ENCODE data around the gene PLEKHO2.
A peak's percentile ranks its signal among the peaks of the same experiment; 100 is the strongest.

Gene PLEKHO2

DNA sequence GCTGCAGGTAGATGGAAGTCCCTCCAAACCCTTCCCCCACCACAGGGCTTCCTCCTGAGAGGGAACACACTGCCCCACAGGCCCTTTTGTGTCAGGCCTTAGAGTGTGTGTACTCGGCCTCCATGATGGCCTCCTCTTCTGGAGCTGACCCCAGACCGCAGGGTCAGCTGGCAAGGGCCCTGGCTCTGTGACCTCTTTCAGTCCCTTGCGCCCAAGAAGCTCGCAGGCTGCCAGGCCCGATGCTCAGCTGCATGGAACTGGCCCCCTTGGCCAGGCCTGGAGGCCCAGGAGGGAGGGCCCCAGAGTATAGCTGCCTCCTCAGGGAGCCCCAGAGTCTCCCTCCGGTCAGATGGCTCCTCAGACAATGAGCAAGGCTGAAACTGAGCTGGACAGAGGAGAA is 46.6 kb downstream of the PLEKHO2 start:
- no peak overlapping the region for H3K4me3 ChIP-seq (ENCODE audit: low read length)
- no peaks in the 10 kb centered on the region for H3K9me3 ChIP-seq (ENCODE audit: insufficient read depth, low read length)
- no peak overlapping the region for H3K9ac ChIP-seq (ENCODE audit: low read length)
- peaks cover 42% of the 10 kb centered on the region for H3K4me1 ChIP-seq (ENCODE audit: low read length)
- H3K27ac ChIP-seq (ENCODE audit: low read length) = no peak overlapping the region
- no peaks in the 10 kb centered on the region for H3K79me2 ChIP-seq (ENCODE audit: low read length)
- H3K36me3 ChIP-seq (replicated peaks; ENCODE audit: low read depth, low read length) = no peaks in the 10 kb centered on the region
- H2AFZ ChIP-seq (ENCODE audit: low read depth, low read length) = no peak overlapping the region
- H3K4me2 ChIP-seq (ENCODE audit: low read length) = no peak overlapping the region
- H4K20me1 ChIP-seq (ENCODE audit: insufficient read depth, low read length) = no peaks in the 10 kb centered on the region
- TF ChIP-seq, protein P1, sequence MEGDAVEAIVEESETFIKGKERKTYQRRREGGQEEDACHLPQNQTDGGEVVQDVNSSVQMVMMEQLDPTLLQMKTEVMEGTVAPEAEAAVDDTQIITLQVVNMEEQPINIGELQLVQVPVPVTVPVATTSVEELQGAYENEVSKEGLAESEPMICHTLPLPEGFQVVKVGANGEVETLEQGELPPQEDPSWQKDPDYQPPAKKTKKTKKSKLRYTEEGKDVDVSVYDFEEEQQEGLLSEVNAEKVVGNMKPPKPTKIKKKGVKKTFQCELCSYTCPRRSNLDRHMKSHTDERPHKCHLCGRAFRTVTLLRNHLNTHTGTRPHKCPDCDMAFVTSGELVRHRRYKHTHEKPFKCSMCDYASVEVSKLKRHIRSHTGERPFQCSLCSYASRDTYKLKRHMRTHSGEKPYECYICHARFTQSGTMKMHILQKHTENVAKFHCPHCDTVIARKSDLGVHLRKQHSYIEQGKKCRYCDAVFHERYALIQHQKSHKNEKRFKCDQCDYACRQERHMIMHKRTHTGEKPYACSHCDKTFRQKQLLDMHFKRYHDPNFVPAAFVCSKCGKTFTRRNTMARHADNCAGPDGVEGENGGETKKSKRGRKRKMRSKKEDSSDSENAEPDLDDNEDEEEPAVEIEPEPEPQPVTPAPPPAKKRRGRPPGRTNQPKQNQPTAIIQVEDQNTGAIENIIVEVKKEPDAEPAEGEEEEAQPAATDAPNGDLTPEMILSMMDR (IDR thresholded peaks at IDR 0.05; ENCODE audit: low read depth, low read length) = no peak
- no peak for TF ChIP-seq EZH2phosphoT487 (IDR thresholded peaks at IDR 0.05; ENCODE audit: low read depth)
- H3K27me3 ChIP-seq (ENCODE audit: low read depth, low read length) = no peaks in the 10 kb centered on the region

DNA sequence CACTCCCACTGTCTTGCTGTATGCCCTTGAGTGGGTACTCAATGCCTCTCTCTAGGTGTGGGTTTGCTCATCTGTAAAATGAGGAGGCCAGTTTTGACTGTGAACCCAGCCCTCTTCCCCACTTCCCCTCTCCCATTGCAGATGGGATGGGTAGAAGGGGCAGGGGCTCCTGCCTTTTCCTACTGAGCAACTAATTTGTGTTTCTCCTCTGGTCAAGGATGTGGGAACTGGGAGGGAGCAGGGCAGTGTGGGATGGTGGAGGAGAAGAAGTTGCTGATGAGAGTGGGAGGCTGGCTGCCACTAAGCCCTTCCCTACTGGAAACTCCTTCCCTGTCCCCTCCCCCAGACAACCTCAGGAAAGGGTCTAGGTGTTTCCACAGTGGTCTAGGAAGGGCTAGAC is 49.8 kb downstream of the PLEKHO2 start:
- no peak for TF ChIP-seq EZH2phosphoT487 (IDR thresholded peaks at IDR 0.05; ENCODE audit: low read depth)
- TF ChIP-seq, protein P1 (IDR thresholded peaks at IDR 0.05; ENCODE audit: low read depth, low read length) = no peak
- Histone ChIP-seq H4K20me1 (ENCODE audit: insufficient read depth, low read length) (no peaks in the 10 kb centered on the region), H3K27ac (ENCODE audit: low read length) (peak overlapping the region; percentile 99), H3K36me3 (replicated peaks; ENCODE audit: low read depth, low read length) (no peaks in the 10 kb centered on the region), H3K9me3 (ENCODE audit: insufficient read depth, low read length) (no peaks in the 10 kb centered on the region), H3K4me2 (ENCODE audit: low read length) (peak overlapping the region; percentile 99), H2AFZ (ENCODE audit: low read depth, low read length) (no peak overlapping the region), H3K4me1 (ENCODE audit: low read length) (peaks cover 54% of the 10 kb centered on the region), H3K79me2 (ENCODE audit: low read length) (no peaks in the 10 kb centered on the region), H3K27me3 (ENCODE audit: low read depth, low read length) (no peaks in the 10 kb centered on the region), H3K9ac (ENCODE audit: low read length) (peak overlapping the region; percentile 63), H3K4me3 (ENCODE audit: low read length) (peak overlapping the region; percentile 84)

DNA sequence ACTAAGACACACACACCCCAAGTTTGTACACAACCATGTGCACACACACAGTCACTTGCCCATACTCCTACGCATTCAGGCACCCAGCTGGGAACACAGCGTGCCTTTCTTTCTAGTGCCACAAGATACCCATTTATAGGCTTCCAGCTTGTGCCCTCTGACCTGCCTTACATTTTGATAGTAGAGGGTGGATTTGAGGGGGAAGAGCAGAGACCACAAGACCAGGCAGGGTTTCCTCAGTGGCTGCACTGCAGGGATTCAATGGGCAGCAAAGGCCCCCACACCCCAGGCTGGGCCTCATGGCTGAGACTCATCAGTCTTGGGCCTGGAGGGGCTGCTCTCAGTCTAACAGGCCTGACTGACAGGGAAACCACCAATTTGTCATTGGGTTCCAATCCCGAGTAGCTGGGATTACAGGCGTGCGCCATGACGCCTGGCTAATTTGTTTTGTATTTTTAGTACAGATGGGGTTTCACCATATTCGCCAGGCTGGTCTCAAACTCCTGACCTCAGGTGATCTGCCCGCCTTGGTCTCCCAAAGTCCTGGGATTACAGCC is 51.2 kb downstream of the PLEKHO2 start:
- Histone ChIP-seq H3K9ac (ENCODE audit: low read length) (peak overlapping the region; percentile 87), H3K4me1 (ENCODE audit: low read length) (peaks cover 68% of the 10 kb centered on the region), H2AFZ (ENCODE audit: low read depth, low read length) (no peak overlapping the region), H3K4me3 (ENCODE audit: low read length) (peak overlapping the region; percentile 84), H3K79me2 (ENCODE audit: low read length) (no peaks in the 10 kb centered on the region), H3K9me3 (ENCODE audit: insufficient read depth, low read length) (no peaks in the 10 kb centered on the region), H3K36me3 (replicated peaks; ENCODE audit: low read depth, low read length) (no peaks in the 10 kb centered on the region), H3K27ac (ENCODE audit: low read length) (peak overlapping the region; percentile 99), H4K20me1 (ENCODE audit: insufficient read depth, low read length) (no peaks in the 10 kb centered on the region), H3K27me3 (ENCODE audit: low read depth, low read length) (no peaks in the 10 kb centered on the region), H3K4me2 (ENCODE audit: low read length) (peak overlapping the region; percentile 99)
- TF ChIP-seq, protein P1 (IDR thresholded peaks at IDR 0.05; ENCODE audit: low read depth, low read length) = no peak
- TF ChIP-seq EZH2phosphoT487 (IDR thresholded peaks at IDR 0.05; ENCODE audit: low read depth) = no peak

DNA sequence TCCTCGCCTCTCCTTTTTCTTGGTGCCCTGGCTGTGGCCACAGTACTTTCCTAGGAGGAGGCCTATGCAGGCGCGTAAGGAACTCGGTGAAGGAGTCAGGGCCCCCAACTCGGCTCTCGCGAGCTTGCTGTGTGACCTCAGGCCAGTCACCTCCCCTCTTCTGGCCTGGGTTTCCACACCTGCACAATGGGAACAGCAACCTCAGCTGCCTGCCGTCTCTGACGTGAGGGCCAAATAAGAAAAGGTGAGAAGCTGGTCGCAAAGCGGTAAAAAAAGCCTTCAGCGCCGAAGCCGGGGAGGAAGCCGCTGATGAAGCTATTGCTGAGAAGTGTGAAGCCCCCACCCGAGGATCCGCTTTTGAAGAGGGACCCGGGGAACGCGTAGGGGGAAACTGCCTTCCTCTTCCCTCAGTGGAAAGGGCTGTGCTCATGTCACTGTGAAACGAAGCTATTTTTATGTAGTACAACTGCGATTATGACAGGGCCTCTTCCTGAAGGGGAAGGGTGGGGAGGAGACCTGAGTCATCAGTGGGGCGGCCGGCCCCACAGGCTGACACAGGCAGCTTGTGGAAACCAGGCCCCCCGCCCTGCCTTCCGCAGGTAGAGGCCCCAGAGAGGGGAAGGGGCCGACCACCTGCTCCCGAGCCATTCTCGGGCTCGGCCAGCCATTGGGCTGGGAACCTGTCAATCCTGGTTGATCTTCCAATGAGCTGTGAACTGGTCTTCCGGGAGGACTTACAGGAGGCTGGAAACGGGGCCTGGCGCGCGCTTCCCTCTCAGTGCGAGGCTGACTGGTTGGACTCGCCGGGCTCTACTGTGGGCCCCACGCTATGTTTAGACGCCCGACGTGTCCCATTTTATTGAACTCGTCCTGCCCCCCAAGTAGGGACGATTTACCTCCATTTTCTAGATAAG is 52.0 kb downstream of the PLEKHO2 start:
- H3K4me1 ChIP-seq (ENCODE audit: low read length) = peaks cover 74% of the 10 kb centered on the region
- peak overlapping the region; percentile 84 for H3K4me3 ChIP-seq (ENCODE audit: low read length)
- H2AFZ ChIP-seq (ENCODE audit: low read depth, low read length) = no peak overlapping the region
- H3K27ac ChIP-seq (ENCODE audit: low read length) = peak overlapping the region; percentile 99
- H4K20me1 ChIP-seq (ENCODE audit: insufficient read depth, low read length) = no peaks in the 10 kb centered on the region
- H3K4me2 ChIP-seq (ENCODE audit: low read length) = peak overlapping the region; percentile 99
- TF ChIP-seq, protein P1 (IDR thresholded peaks at IDR 0.05; ENCODE audit: low read depth, low read length) = no peak
- no peak for TF ChIP-seq EZH2phosphoT487 (IDR thresholded peaks at IDR 0.05; ENCODE audit: low read depth)
- no peaks in the 10 kb centered on the region for H3K36me3 ChIP-seq (replicated peaks; ENCODE audit: low read depth, low read length)
- peak overlapping the region; percentile 98 for H3K9ac ChIP-seq (ENCODE audit: low read length)
- H3K79me2 ChIP-seq (ENCODE audit: low read length) = no peaks in the 10 kb centered on the region
- H3K27me3 ChIP-seq (ENCODE audit: low read depth, low read length) = no peaks in the 10 kb centered on the region
- no peaks in the 10 kb centered on the region for H3K9me3 ChIP-seq (ENCODE audit: insufficient read depth, low read length)
